Endothelial cell of umbilical vein (primary cell): ENCODE results near the gene ATXN1. TPM values are rescaled to one million over a fixed set of nuclear protein-coding genes. Genes with fewer than 3 reads are reported as not detected.
A peak's percentile ranks its signal among the peaks of the same experiment; 100 is the strongest.

ENCODE experiments used
- BruUV-seq: library from RNA; stranded (reverse); fragments of 400-500 nt; replicated peaks from 2 replicates; lab custom pipeline; 2021; lab: Mats Ljungman, UMichigan
- CTCF ChIA-PET: fragments of 300-600, 350-600 bp; sonication (Branson Sonifier 250); formaldehyde crosslinking; loops from one replicate; lab custom pipeline; 2021; ENCODE audit warnings: antibody characterized with exemption, inconsistent platforms; lab: Charles Lee
- POLR2A ChIA-PET: fragments of 300-600, 350-600 bp; sonication (Branson Sonifier 250); formaldehyde crosslinking; loops from one replicate; lab custom pipeline; 2021; ENCODE audit warnings: antibody characterized with exemption, inconsistent platforms; lab: Charles Lee
- DNase-seq: peaks from one replicate; pipeline ENCODE4 v3.0.0-alpha.2; 2011; ENCODE audit warnings: low read depth, low spot score
- FAIRE-seq: peaks from 2 replicates; lab custom pipeline; 2011; peaks lifted over from hg19 to GRCh38; lab: Jason Lieb, UNC
- H2AFZ ChIP-seq: 2 replicates; pipeline ENCODE4 v1.6.0; 2012; ENCODE audit warnings: low read depth, low read length, control low read depth, inconsistent platforms
- H3K27ac ChIP-seq: 2 replicates; pipeline ENCODE4 v1.5.1; 2011; ENCODE audit warnings: low read depth, mild to moderate bottlenecking, control low read depth, low read length, moderate library complexity; ENCODE audit not compliant: insufficient read depth
- H3K27me3 ChIP-seq, 2 experiments: 2 replicates each; pipeline versions ENCODE4 v1.6.0 to v1.6.1; 2011; ENCODE audit warnings: low read length in 2 of 2, mixed read lengths in 1 of 2; ENCODE audit not compliant: control insufficient read depth in 2 of 2, insufficient read depth in 2 of 2
- H3K36me3 ChIP-seq, 2 experiments: 2 replicates in 1 of 2; 3 replicates in 1 of 2; pipeline ENCODE4 v1.5.1; 2011; ENCODE audit warnings: low read length in 2 of 2, mild to moderate bottlenecking in 1 of 2, moderate library complexity in 1 of 2; ENCODE audit not compliant: control insufficient read depth in 2 of 2, insufficient read depth in 2 of 2; ENCODE audit errors: extremely low read depth in 1 of 2
- H3K4me1 ChIP-seq: 3 replicates; pipeline ENCODE4 v1.5.1; 2011; ENCODE audit warnings: mild to moderate bottlenecking, low read length; ENCODE audit not compliant: control insufficient read depth, insufficient read depth; ENCODE audit errors: extremely low read depth
- H3K4me2 ChIP-seq: 2 replicates; pipeline ENCODE4 v1.6.1; 2011; ENCODE audit warnings: low read length, control low read depth, mixed read lengths; ENCODE audit not compliant: insufficient read depth
- H3K4me3 ChIP-seq, 3 experiments: fragments of 200-600 bp in 1 of 3; sonication (generic), shearing (Covaris generic) in 1 of 3; replicated peaks in 1 of 3; 2 replicates each; pipeline ENCODE4 v1.5.1; 2011 to 2016; ENCODE audit warnings: control low read depth in 3 of 3, low read length in 3 of 3, mild to moderate bottlenecking in 2 of 3, inconsistent platforms in 1 of 3, low read depth in 1 of 3, moderate library complexity in 1 of 3; ENCODE audit not compliant: insufficient read depth in 1 of 3
- H3K79me2 ChIP-seq: 2 replicates; pipeline ENCODE4 v1.6.0; 2012; ENCODE audit warnings: low read length, inconsistent platforms; ENCODE audit not compliant: control insufficient read depth, insufficient read depth
- H3K9ac ChIP-seq: replicated peaks from 2 replicates; pipeline ENCODE3; 2011; ENCODE audit warnings: low read length, control low read depth; ENCODE audit not compliant: insufficient read depth; ENCODE audit errors: extremely low read depth
- H3K9me1 ChIP-seq: replicated peaks from 3 replicates; pipeline ENCODE4 v1.6.0; 2011; ENCODE audit warnings: mild to moderate bottlenecking, low read length; ENCODE audit not compliant: control insufficient read depth, insufficient read depth; ENCODE audit errors: extremely low read depth
- H3K9me3 ChIP-seq: replicated peaks from 2 replicates; pipeline ENCODE4 v1.5.1; 2012; ENCODE audit warnings: low read length, inconsistent platforms; ENCODE audit not compliant: control insufficient read depth, insufficient read depth
- H4K20me1 ChIP-seq: replicated peaks from 2 replicates; pipeline ENCODE3; 2011; ENCODE audit warnings: mild to moderate bottlenecking, low read length; ENCODE audit not compliant: control insufficient read depth, insufficient read depth; ENCODE audit errors: extremely low read depth
- CTCF ChIP-seq, 2 donors: IDR thresholded peaks; 1 replicate in 1 of 2; 2 replicates in 1 of 2; pipeline ENCODE4 v1.5.1; 2011; ENCODE audit warnings: low read length in 2 of 2, mild to moderate bottlenecking in 2 of 2, moderate library complexity in 2 of 2, control low read depth in 1 of 2, inconsistent platforms in 1 of 2, low read depth in 1 of 2; ENCODE audit not compliant: insufficient read depth in 1 of 2; ENCODE audit errors: extremely low read depth in 1 of 2
- FOS ChIP-seq: IDR thresholded peaks from 2 replicates; pipeline ENCODE4 v1.6.1; 2011; ENCODE audit warnings: mild to moderate bottlenecking, low read length, moderate library complexity, borderline replicate concordance; ENCODE audit not compliant: insufficient read depth
- JUN ChIP-seq: IDR thresholded peaks from 2 replicates; pipeline ENCODE4 v1.6.1; 2011; ENCODE audit warnings: borderline replicate concordance, low read depth; ENCODE audit not compliant: insufficient read length, insufficient read depth
- POLR2AphosphoS5 ChIP-seq: IDR thresholded peaks from 2 replicates; pipeline ENCODE4 v1.6.1; 2012; ENCODE audit warnings: low read depth, mild to moderate bottlenecking, control low read depth, low read length, moderate library complexity; ENCODE audit not compliant: insufficient read depth
- dilution Hi-C: fragments of 300-500 bp; cut with MboI; formaldehyde crosslinking; loops from one replicate; pipeline ENCODE4 v1.15.0; 2019; ENCODE audit warnings: low sequenced_read_pairs; ENCODE audit not compliant: extremely low pct_ligation_motif_present
- intact Hi-C: fragments of 100-400 bp; cut with micrococcal nuclease; formaldehyde crosslinking; loops from one replicate; pipeline ENCODE4 v1.10.0; 2022
- polyA plus RNA-seq, 4 experiments: library from polyadenylated mRNA; depleted of rRNA in 3 of 4; stranded (reverse) in 3 of 4; unstranded in 1 of 4; fragments of >200 nt; gene quantifications; 2 replicates each; pipeline versions ENCODE4 v1.2.1 to v1.2.3, GENCODE V29; 2011 to 2012; ENCODE audit warnings: missing spikeins in 1 of 4
- total RNA-seq: library from RNA; stranded (reverse); gene quantifications from 2 replicates; pipeline ENCODE4 v1.2.3, GENCODE V29; 2021

The ATXN1 gene
- total and polyA plus RNA-seq, 2 donors (not counting 3 experiments of a cell fraction or from before 2014, with no cell fraction given): 16.4 to 33.0 TPM

GRCh38 chr6:16316741-16317251 is 444.5 kb downstream of the ATXN1 start:
- CTCF ChIA-PET: interaction anchor here (0.9 to 4.9 kb wide), 8 partner anchors 13 to 446 kb away, joined by 3 to 36 read pairs (median 4); no protein-coding TSS in a partner anchor
- Histone ChIP-seq H3K27me3 (no peaks in the 10 kb centered on the region), H3K27ac (no peak overlapping the region), H3K79me2 (no peaks in the 10 kb centered on the region), H3K4me3 (no peak overlapping the region), H3K9me1 (no peaks in the 10 kb centered on the region), H3K36me3 (no peaks in the 10 kb centered on the region), H3K4me1 (peaks cover 15% of the 10 kb centered on the region), H3K9ac (no peak overlapping the region), H2AFZ (no peak overlapping the region), H4K20me1 (no peaks in the 10 kb centered on the region), H3K9me3 (no peaks in the 10 kb centered on the region), H3K4me2 (no peak overlapping the region)
- TF ChIP-seq FOS (no peak), CTCF (IDR thresholded peaks at IDR 0.05; ENCODE audit: extremely low read depth in 1 of 2, insufficient read depth in 1 of 2, low read depth in 1 of 2, low read length in 2 of 2) (peak; percentile 59 to 76)
- POLR2A ChIA-PET: no interaction called here
- dilution Hi-C loops (no loop called here), intact Hi-C loops (loop anchor here (1.0 to 2.0 kb wide), 2 partner anchors 15 to 78 kb away; partner anchors contain the start of gene GMPR)
- FAIRE-seq (peak; percentile 79), DNase-seq (peak; percentile 32)
- BruUV-seq: no TSS peak

- Histone ChIP-seq H3K4me1 (peaks cover 2% of the 10 kb centered on the region), H3K36me3 (no peaks in the 10 kb centered on the region), H2AFZ (no peak overlapping the region), H3K27ac (no peak overlapping the region), H3K9me3 (no peaks in the 10 kb centered on the region), H3K79me2 (no peaks in the 10 kb centered on the region), H4K20me1 (no peaks in the 10 kb centered on the region), H3K9ac (no peak overlapping the region), H3K9me1 (no peaks in the 10 kb centered on the region), H3K4me2 (no peak overlapping the region), H3K4me3 (no peak overlapping the region), H3K27me3 (no peaks in the 10 kb centered on the region)
- dilution Hi-C loops (no loop called here), intact Hi-C loops (no loop called here)
- POLR2A ChIA-PET: no interaction called here
- TF ChIP-seq JUN: no peak
- no peak for TF ChIP-seq POLR2AphosphoS5
- no TSS peak for BruUV-seq
- no peak for FAIRE-seq
- no peak for DNase-seq
- CTCF ChIA-PET: interaction anchor here (1.0 kb wide), 1 partner anchor 13 kb away, joined by 3 read pairs; no protein-coding TSS in a partner anchor
Observed at GRCh38 chr6:16314296-16314695, 447.0 kb downstream of the ATXN1 start.
